ENCODE results near the gene GOT2. TPM values are rescaled to one million over a fixed set of nuclear protein-coding genes. Genes with fewer than 3 reads are reported as not detected.

Gene GOT2
- total RNA-seq, 2 donors from 2014 or later = 106 to 128 TPM

GRCh38 chr16:58723109-58723508, 11.0 kb downstream of the GOT2 start:
- WGBS, 2 experiments (ENCODE audit: insufficient coverage in 1 of 2, insufficient read length in 1 of 2) = 78 to 86% methylated on average over 3 of the region's 3 CpGs
- H3K4me3 Mint-ChIP-seq = no peak overlapping the region
- H3K27me3 Mint-ChIP-seq (ENCODE audit: insufficient read depth) = no peaks in the 10 kb centered on the region
- H3K4me1 Mint-ChIP-seq = no peaks in the 10 kb centered on the region
- no peak overlapping the region for H3K27ac ChIP-seq (ENCODE audit: low read depth, low read length)
- H3K4me3 ChIP-seq (ENCODE audit: low read length) = no peak overlapping the region
- no peak overlapping the region for H3K9ac ChIP-seq (ENCODE audit: extremely low read depth, low read length, poor library complexity, severe bottlenecking)
- H3K4me1 ChIP-seq (ENCODE audit: control insufficient read depth, insufficient read depth, low read length) = no peaks in the 10 kb centered on the region
- H3K36me3 Mint-ChIP-seq (ENCODE audit: low read depth) = peaks cover 41% of the 10 kb centered on the region
- no peaks in the 10 kb centered on the region for H3K27me3 ChIP-seq (ENCODE audit: control insufficient read depth, insufficient read depth, low read length, poor library complexity, severe bottlenecking)
- H3K9me3 ChIP-seq (ENCODE audit: control insufficient read depth, low read length) = no peaks in the 10 kb centered on the region
- peaks cover 41% of the 10 kb centered on the region for H3K36me3 ChIP-seq (ENCODE audit: control insufficient read depth, insufficient read depth, low read length)
- TF ChIP-seq CTCF (conservative IDR thresholded peaks at IDR 0.05) = no peak
- DNase-seq = no peak
- H3K9me3 Mint-ChIP-seq = no peaks in the 10 kb centered on the region
- H3K27ac Mint-ChIP-seq = no peak overlapping the region

- Mint-ChIP-seq H3K36me3 (ENCODE audit: low read depth) (peaks cover 71% of the 10 kb centered on the region), H3K27ac (no peak overlapping the region), H3K9me3 (no peaks in the 10 kb centered on the region), H3K27me3 (ENCODE audit: insufficient read depth) (no peaks in the 10 kb centered on the region), H3K4me1 (no peaks in the 10 kb centered on the region), H3K4me3 (no peak overlapping the region)
- Histone ChIP-seq H3K27ac (ENCODE audit: low read depth, low read length) (no peak overlapping the region), H3K4me3 (ENCODE audit: low read length) (no peak overlapping the region), H3K36me3 (ENCODE audit: control insufficient read depth, insufficient read depth, low read length) (peaks cover 77% of the 10 kb centered on the region), H3K4me1 (ENCODE audit: control insufficient read depth, insufficient read depth, low read length) (no peaks in the 10 kb centered on the region), H3K9ac (ENCODE audit: extremely low read depth, low read length, poor library complexity, severe bottlenecking) (no peak overlapping the region), H3K9me3 (ENCODE audit: control insufficient read depth, low read length) (no peaks in the 10 kb centered on the region), H3K27me3 (ENCODE audit: control insufficient read depth, insufficient read depth, low read length, poor library complexity, severe bottlenecking) (no peaks in the 10 kb centered on the region)
- 95 to 97% methylated on average over 13 of the region's 13 CpGs for WGBS, 2 experiments (ENCODE audit: insufficient coverage in 1 of 2, insufficient read length in 1 of 2)
- DNase-seq = no peak
- no peak for TF ChIP-seq CTCF (conservative IDR thresholded peaks at IDR 0.05)
These were observed 16.1 kb downstream of the GOT2 start for GRCh38 chr16:58717994-58718393.

GRCh38 chr16:58716468-58716867, 17.6 kb downstream of the GOT2 start:
- Mint-ChIP-seq H3K27ac (no peak overlapping the region), H3K36me3 (ENCODE audit: low read depth) (peaks cover 71% of the 10 kb centered on the region), H3K9me3 (no peaks in the 10 kb centered on the region), H3K4me1 (no peaks in the 10 kb centered on the region), H3K27me3 (ENCODE audit: insufficient read depth) (no peaks in the 10 kb centered on the region), H3K4me3 (no peak overlapping the region)
- 89 to 92% methylated on average over 3 to 8 of the region's 8 CpGs for WGBS, 2 experiments (ENCODE audit: insufficient coverage in 1 of 2, insufficient read length in 1 of 2)
- Histone ChIP-seq H3K27ac (ENCODE audit: low read depth, low read length) (no peak overlapping the region), H3K4me1 (ENCODE audit: control insufficient read depth, insufficient read depth, low read length) (no peaks in the 10 kb centered on the region), H3K9me3 (ENCODE audit: control insufficient read depth, low read length) (no peaks in the 10 kb centered on the region), H3K4me3 (ENCODE audit: low read length) (no peak overlapping the region), H3K9ac (ENCODE audit: extremely low read depth, low read length, poor library complexity, severe bottlenecking) (no peak overlapping the region), H3K27me3 (ENCODE audit: control insufficient read depth, insufficient read depth, low read length, poor library complexity, severe bottlenecking) (no peaks in the 10 kb centered on the region), H3K36me3 (ENCODE audit: control insufficient read depth, insufficient read depth, low read length) (peaks cover 84% of the 10 kb centered on the region)
- no peak for TF ChIP-seq CTCF (conservative IDR thresholded peaks at IDR 0.05)
- no peak for DNase-seq
